HEK293 (cell line): Measurements from ENCODE around the gene TCEA3.

ENCODE experiments used
- BCL11B ChIP-seq: fragments of 450-650 bp; formaldehyde crosslinking; IDR thresholded peaks from 2 replicates; pipeline ENCODE4 v1.5.1; 2016; ENCODE audit warnings: low read depth, missing biosample characterization, missing genetic modification characterization
- SALL2 ChIP-seq: fragments of 450-650 bp; formaldehyde crosslinking; IDR thresholded peaks from 2 replicates; pipeline ENCODE4 v1.5.0; 2017; ENCODE audit warnings: missing biosample characterization, mild to moderate bottlenecking, missing genetic modification characterization, borderline replicate concordance
- ZNF121 ChIP-seq: fragments of 450-650 bp; formaldehyde crosslinking; IDR thresholded peaks from 2 replicates; pipeline ENCODE4 v1.5.1; 2016; ENCODE audit warnings: missing biosample characterization, missing genetic modification characterization
- ZNF133 ChIP-seq: fragments of 450-650 bp; formaldehyde crosslinking; IDR thresholded peaks from 2 replicates; pipeline ENCODE4 v1.5.1; 2016; ENCODE audit warnings: missing biosample characterization, missing genetic modification characterization
- ZNF16 ChIP-seq: fragments of 450-650 bp; formaldehyde crosslinking; IDR thresholded peaks from 2 replicates; pipeline ENCODE4 v1.5.1; 2016; ENCODE audit warnings: low read depth, missing biosample characterization, missing genetic modification characterization
- ZNF366 ChIP-seq: fragments of 450-650 bp; formaldehyde crosslinking; conservative IDR thresholded peaks from 2 replicates; pipeline ENCODE4 v1.5.1; 2016; ENCODE audit warnings: missing biosample characterization, missing genetic modification characterization
- ZNF548 ChIP-seq: fragments of 450-650 bp; formaldehyde crosslinking; IDR thresholded peaks from 2 replicates; pipeline ENCODE4 v1.5.1; 2016; ENCODE audit warnings: missing biosample characterization, missing genetic modification characterization
- ZNF623 ChIP-seq: fragments of 450-650 bp; formaldehyde crosslinking; IDR thresholded peaks from 2 replicates; pipeline ENCODE4 v1.5.1; 2016; ENCODE audit warnings: missing biosample characterization, missing genetic modification characterization
- ZNF677 ChIP-seq: fragments of 450-650 bp; IDR thresholded peaks from 2 replicates; pipeline ENCODE4 v1.5.0; 2018; ENCODE audit warnings: missing biosample characterization, mild to moderate bottlenecking, missing genetic modification characterization, moderate library complexity
- ZNF707 ChIP-seq: fragments of 450-650 bp; formaldehyde crosslinking; IDR thresholded peaks from 2 replicates; pipeline ENCODE4 v1.5.1; 2016; ENCODE audit warnings: missing biosample characterization, missing genetic modification characterization
- ZNF747 ChIP-seq: fragments of 450-650 bp; formaldehyde crosslinking; IDR thresholded peaks from 2 replicates; pipeline ENCODE4 v1.5.1; 2016; ENCODE audit warnings: missing biosample characterization, missing genetic modification characterization
- ZNF777 ChIP-seq: fragments of 450-650 bp; formaldehyde crosslinking; IDR thresholded peaks from 2 replicates; pipeline ENCODE4 v1.5.1; 2017; ENCODE audit warnings: missing biosample characterization, missing genetic modification characterization, borderline replicate concordance
- ZNF785 ChIP-seq: fragments of 450-650 bp; formaldehyde crosslinking; IDR thresholded peaks from 2 replicates; pipeline ENCODE4 v1.5.1; 2016; ENCODE audit warnings: missing biosample characterization, missing genetic modification characterization
- ZNF830 ChIP-seq: fragments of 450-650 bp; IDR thresholded peaks from 2 replicates; pipeline ENCODE4 v1.5.0; 2018; ENCODE audit warnings: missing biosample characterization, missing genetic modification characterization, low read depth, mild to moderate bottlenecking, moderate library complexity
- TF ChIP-seq, protein P1 (sequence below): fragments of 450-650 bp; formaldehyde crosslinking; IDR thresholded peaks from 2 replicates; pipeline ENCODE4 v1.5.1; 2016; ENCODE audit warnings: missing biosample characterization, missing genetic modification characterization
- TF ChIP-seq, protein P2 (sequence below): fragments of 450-650 bp; IDR thresholded peaks from 2 replicates; pipeline ENCODE4 v1.5.1; 2018; ENCODE audit warnings: missing biosample characterization, missing genetic modification characterization
- TF ChIP-seq, protein P3 (sequence below): fragments of 450-650 bp; formaldehyde crosslinking; conservative IDR thresholded peaks from 2 replicates; pipeline ENCODE4 v1.5.1; 2016; ENCODE audit warnings: low read depth, missing biosample characterization, missing genetic modification characterization
- TF ChIP-seq, protein P4 (sequence below): fragments of 450-650 bp; formaldehyde crosslinking; IDR thresholded peaks from 2 replicates; pipeline ENCODE4 v1.5.1; 2016; ENCODE audit warnings: missing biosample characterization, missing genetic modification characterization
- TF ChIP-seq, protein P5 (sequence below): fragments of 450-650 bp; formaldehyde crosslinking; IDR thresholded peaks from 2 replicates; pipeline ENCODE4 v1.5.1; 2016; ENCODE audit warnings: missing biosample characterization, missing genetic modification characterization
- TF ChIP-seq, protein P6 (sequence below): fragments of 450-650 bp; formaldehyde crosslinking; IDR thresholded peaks from 2 replicates; pipeline ENCODE4 v1.5.1; 2017; ENCODE audit warnings: missing biosample characterization, missing genetic modification characterization
- TF ChIP-seq, protein P7 (sequence below): fragments of 450-650 bp; formaldehyde crosslinking; IDR thresholded peaks from 2 replicates; pipeline ENCODE4 v1.5.1; 2016; ENCODE audit warnings: missing biosample characterization, missing genetic modification characterization, low read depth

TCEA3 gene

DNA sequence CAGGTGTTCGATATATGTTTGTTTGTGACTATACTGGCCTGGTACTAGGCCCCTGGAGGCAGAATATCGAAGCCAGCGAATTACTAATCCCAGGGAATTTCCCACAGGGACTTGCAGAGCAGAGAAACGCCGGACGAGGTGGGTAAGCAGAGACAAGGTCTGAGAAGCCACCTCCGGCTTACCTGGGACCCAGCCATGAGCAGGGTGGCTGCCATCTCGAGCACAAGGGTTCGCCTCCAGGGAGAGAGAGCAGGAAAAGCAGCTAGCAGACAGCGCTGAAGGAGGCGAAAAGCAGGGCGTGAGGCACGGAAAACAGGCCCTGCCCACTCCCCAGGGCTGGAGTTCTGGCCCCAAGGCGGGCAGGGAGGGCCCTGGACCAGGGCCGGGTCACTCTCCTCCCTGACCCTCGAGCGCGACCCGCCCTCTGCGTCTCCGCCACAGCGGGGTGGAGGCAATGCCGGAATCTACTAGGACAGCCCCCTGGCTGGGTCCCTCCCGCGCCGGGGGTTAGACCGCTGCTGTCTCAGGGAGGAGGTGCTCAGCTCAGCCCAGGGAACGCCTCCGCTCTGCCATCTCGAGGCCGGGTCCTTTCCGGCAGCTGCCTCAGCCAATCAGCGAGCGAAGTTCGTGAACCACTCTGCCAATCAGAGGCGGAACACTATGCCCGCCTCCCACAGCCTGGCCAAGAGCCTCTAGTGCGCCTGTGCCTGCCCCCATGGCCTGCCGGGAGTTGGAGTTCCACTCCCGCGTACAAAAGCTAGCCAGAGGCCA, 56.6 kb downstream of the TCEA3 start (continued):
- TF ChIP-seq ZNF16 (tag by site-specific recombination) (no peak), ZNF677 (tag by site-specific recombination) (no peak), SALL2 (tag by site-specific recombination) (no peak), ZNF548 (tag by site-specific recombination) (no peak), ZNF133 (tag by site-specific recombination) (no peak), BCL11B (peak; percentile 70; the same call in 1 of the 2 replicates), ZNF747 (no peak), ZNF707 (tag by site-specific recombination) (no peak), ZNF121 (tag by site-specific recombination) (0 out of 2 replicates have a peak, but pooled peaks have one; percentile 39), ZNF777 (tag by site-specific recombination) (no peak), ZNF623 (tag by site-specific recombination) (no peak), ZNF830 (tag by site-specific recombination) (no peak), ZNF785 (tag by site-specific recombination) (no peak), ZNF366 (tag by site-specific recombination) (no peak)
- TF ChIP-seq, protein P1, sequence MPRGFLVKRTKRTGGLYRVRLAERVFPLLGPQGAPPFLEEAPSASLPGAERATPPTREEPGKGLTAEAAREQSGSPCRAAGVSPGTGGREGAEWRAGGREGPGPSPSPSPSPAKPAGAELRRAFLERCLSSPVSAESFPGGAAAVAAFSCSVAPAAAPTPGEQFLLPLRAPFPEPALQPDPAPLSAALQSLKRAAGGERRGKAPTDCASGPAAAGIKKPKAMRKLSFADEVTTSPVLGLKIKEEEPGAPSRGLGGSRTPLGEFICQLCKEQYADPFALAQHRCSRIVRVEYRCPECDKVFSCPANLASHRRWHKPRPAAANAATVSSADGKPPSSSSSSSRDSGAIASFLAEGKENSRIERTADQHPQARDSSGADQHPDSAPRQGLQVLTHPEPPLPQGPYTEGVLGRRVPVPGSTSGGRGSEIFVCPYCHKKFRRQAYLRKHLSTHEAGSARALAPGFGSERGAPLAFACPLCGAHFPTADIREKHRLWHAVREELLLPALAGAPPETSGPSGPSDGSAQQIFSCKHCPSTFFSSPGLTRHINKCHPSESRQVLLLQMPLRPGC: peak; percentile 48; the same call in 1 of the 2 replicates
- TF ChIP-seq, protein P2, sequence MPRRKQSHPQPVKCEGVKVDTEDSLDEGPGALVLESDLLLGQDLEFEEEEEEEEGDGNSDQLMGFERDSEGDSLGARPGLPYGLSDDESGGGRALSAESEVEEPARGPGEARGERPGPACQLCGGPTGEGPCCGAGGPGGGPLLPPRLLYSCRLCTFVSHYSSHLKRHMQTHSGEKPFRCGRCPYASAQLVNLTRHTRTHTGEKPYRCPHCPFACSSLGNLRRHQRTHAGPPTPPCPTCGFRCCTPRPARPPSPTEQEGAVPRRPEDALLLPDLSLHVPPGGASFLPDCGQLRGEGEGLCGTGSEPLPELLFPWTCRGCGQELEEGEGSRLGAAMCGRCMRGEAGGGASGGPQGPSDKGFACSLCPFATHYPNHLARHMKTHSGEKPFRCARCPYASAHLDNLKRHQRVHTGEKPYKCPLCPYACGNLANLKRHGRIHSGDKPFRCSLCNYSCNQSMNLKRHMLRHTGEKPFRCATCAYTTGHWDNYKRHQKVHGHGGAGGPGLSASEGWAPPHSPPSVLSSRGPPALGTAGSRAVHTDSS (tag by site-specific recombination): no peak
- TF ChIP-seq, protein P3, sequence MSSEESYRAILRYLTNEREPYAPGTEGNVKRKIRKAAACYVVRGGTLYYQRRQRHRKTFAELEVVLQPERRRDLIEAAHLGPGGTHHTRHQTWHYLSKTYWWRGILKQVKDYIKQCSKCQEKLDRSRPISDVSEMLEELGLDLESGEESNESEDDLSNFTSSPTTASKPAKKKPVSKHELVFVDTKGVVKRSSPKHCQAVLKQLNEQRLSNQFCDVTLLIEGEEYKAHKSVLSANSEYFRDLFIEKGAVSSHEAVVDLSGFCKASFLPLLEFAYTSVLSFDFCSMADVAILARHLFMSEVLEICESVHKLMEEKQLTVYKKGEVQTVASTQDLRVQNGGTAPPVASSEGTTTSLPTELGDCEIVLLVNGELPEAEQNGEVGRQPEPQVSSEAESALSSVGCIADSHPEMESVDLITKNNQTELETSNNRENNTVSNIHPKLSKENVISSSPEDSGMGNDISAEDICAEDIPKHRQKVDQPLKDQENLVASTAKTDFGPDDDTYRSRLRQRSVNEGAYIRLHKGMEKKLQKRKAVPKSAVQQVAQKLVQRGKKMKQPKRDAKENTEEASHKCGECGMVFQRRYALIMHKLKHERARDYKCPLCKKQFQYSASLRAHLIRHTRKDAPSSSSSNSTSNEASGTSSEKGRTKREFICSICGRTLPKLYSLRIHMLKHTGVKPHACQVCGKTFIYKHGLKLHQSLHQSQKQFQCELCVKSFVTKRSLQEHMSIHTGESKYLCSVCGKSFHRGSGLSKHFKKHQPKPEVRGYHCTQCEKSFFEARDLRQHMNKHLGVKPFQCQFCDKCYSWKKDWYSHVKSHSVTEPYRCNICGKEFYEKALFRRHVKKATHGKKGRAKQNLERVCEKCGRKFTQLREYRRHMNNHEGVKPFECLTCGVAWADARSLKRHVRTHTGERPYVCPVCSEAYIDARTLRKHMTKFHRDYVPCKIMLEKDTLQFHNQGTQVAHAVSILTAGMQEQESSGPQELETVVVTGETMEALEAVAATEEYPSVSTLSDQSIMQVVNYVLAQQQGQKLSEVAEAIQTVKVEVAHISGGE: no peak
- TF ChIP-seq, protein P4, sequence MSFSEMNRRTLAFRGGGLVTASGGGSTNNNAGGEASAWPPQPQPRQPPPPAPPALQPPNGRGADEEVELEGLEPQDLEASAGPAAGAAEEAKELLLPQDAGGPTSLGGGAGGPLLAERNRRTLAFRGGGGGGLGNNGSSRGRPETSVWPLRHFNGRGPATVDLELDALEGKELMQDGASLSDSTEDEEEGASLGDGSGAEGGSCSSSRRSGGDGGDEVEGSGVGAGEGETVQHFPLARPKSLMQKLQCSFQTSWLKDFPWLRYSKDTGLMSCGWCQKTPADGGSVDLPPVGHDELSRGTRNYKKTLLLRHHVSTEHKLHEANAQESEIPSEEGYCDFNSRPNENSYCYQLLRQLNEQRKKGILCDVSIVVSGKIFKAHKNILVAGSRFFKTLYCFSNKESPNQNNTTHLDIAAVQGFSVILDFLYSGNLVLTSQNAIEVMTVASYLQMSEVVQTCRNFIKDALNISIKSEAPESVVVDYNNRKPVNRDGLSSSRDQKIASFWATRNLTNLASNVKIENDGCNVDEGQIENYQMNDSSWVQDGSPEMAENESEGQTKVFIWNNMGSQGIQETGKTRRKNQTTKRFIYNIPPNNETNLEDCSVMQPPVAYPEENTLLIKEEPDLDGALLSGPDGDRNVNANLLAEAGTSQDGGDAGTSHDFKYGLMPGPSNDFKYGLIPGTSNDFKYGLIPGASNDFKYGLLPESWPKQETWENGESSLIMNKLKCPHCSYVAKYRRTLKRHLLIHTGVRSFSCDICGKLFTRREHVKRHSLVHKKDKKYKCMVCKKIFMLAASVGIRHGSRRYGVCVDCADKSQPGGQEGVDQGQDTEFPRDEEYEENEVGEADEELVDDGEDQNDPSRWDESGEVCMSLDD (tag by site-specific recombination): no peak; the same call in 1 of the 2 replicates
- TF ChIP-seq, protein P5, sequence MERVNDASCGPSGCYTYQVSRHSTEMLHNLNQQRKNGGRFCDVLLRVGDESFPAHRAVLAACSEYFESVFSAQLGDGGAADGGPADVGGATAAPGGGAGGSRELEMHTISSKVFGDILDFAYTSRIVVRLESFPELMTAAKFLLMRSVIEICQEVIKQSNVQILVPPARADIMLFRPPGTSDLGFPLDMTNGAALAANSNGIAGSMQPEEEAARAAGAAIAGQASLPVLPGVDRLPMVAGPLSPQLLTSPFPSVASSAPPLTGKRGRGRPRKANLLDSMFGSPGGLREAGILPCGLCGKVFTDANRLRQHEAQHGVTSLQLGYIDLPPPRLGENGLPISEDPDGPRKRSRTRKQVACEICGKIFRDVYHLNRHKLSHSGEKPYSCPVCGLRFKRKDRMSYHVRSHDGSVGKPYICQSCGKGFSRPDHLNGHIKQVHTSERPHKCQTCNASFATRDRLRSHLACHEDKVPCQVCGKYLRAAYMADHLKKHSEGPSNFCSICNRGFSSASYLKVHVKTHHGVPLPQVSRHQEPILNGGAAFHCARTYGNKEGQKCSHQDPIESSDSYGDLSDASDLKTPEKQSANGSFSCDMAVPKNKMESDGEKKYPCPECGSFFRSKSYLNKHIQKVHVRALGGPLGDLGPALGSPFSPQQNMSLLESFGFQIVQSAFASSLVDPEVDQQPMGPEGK (tag by site-specific recombination): peak; percentile 96
- TF ChIP-seq, protein P6, sequence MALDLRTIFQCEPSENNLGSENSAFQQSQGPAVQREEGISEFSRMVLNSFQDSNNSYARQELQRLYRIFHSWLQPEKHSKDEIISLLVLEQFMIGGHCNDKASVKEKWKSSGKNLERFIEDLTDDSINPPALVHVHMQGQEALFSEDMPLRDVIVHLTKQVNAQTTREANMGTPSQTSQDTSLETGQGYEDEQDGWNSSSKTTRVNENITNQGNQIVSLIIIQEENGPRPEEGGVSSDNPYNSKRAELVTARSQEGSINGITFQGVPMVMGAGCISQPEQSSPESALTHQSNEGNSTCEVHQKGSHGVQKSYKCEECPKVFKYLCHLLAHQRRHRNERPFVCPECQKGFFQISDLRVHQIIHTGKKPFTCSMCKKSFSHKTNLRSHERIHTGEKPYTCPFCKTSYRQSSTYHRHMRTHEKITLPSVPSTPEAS (tag by site-specific recombination): no peak
- TF ChIP-seq, protein P7, sequence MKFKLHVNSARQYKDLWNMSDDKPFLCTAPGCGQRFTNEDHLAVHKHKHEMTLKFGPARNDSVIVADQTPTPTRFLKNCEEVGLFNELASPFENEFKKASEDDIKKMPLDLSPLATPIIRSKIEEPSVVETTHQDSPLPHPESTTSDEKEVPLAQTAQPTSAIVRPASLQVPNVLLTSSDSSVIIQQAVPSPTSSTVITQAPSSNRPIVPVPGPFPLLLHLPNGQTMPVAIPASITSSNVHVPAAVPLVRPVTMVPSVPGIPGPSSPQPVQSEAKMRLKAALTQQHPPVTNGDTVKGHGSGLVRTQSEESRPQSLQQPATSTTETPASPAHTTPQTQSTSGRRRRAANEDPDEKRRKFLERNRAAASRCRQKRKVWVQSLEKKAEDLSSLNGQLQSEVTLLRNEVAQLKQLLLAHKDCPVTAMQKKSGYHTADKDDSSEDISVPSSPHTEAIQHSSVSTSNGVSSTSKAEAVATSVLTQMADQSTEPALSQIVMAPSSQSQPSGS: no peak
